ENCODE data around the gene CASK. TPM values are rescaled to one million over a fixed set of nuclear protein-coding genes. Genes with fewer than 3 reads are reported as not detected.

The CASK gene
- total and polyA plus RNA-seq, 8 donors, result 7.3 to 82.0 (median 32.3) TPM

DNA sequence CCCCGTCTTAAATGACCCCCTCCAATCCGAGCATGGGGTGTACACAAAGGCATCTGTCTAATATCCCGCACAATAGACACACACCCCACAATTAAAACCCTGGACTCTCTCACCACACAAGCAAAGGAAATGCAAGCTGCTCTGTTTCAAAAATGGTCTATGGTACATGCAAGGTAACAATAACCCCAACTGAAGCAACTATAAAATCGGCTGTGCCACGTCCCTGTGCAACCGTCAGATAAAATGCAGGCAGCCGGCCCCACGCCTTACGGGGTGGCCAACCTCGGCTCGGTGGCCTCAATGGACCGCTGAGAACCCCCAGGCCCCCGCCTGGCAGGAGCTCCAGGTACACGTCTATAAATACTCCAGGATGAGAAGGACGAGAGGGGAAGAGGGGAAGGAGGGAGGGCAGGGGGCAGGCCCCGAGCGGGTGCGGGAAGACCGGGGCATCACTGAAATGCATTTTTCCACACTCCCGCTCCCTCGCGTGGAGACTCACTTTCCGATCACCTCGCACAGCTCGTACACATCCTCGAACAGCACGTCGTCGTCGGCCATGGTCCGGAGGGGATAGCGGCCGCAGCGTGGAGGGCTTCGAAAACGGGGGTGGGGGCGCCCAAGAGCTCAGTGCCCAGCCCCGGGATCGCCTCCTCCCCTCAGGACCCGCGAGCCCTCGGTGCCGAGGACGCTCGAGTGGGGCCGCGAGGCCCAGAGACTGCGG, 763 bp downstream of the CASK start:
- Histone ChIP-seq H3K4me1 (peaks cover 0 to 21% (median 10%) of the 10 kb centered on the region in 4 donors), H3K27ac (peak overlapping the region; percentile 80 to 92 (median 90)), H3K4me3 (peak overlapping the region; percentile 45 to 65 (median 61)), H3K9me3 (no peaks in the 10 kb centered on the region), H3K36me3 (no peaks in the 10 kb centered on the region), H3K27me3 (no peaks in the 10 kb centered on the region)
- DNase-seq, result peak in 1 of 2 donors; percentile 70
- TF ChIP-seq EP300 (IDR thresholded peaks at IDR 0.05), result no peak
- intact Hi-C loops (cut with DNase I; ENCODE audit: low total_unique reads), result no loop called here
- WGBS, 5 donors, result 0 to 39% (median 6%) methylated on average over 10 to 48 of the region's 48 CpGs

DNA sequence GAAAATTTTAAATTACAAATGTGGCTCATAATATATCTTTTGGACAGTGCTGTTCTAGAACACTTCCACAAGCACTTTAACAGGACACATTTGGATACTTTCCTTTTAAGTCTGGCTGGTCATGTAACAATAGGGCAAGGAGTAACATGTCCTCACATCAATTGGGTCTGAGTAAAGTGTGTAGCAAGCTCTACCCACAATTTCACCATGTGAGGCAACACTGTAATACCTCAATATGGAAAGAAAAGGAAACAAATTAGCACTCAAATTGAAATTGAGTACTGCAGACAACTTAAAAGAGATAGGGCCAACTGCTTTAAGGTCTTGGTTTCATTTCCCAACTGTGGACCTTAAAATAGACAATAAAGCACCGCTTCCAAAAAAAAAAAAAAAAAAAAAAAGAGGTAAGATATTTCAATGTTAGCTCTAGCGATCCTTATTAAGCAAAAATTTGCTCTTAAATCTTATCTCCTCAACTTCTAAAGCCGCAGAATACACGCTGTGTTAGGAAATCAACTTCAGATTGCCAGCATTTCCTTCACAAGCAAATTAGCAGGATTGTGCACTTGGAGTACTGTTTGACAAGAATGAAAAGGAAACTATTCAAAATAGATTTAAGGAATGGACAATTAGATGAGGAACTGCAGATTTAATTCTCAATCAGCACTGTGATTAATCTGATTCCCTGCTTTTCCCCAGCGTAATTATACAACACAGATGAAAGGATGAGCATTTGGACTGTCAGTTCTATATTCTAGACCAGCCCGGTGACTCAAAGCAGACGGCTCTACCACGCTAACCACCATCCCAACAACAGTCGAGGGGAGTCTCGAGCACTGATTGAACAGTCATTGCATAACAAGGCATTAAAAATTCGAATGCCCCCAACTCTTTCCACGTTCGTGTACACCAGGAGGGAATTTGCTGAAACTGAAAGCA, 1.6 kb downstream of the CASK start:
- peak overlapping the region; percentile 45 to 65 (median 61) for H3K4me3 ChIP-seq
- peak overlapping the region; percentile 80 to 92 (median 90) for H3K27ac ChIP-seq
- intact Hi-C loops (cut with DNase I; ENCODE audit: low total_unique reads), result no loop called here
- H3K9me3 ChIP-seq, result no peaks in the 10 kb centered on the region
- no peaks in the 10 kb centered on the region for H3K27me3 ChIP-seq
- WGBS, 5 donors, result 0 to 30% (median 3%) methylated on average over 13 of the region's 13 CpGs
- no peak for TF ChIP-seq EP300 (IDR thresholded peaks at IDR 0.05)
- TF ChIP-seq, protein P1, sequence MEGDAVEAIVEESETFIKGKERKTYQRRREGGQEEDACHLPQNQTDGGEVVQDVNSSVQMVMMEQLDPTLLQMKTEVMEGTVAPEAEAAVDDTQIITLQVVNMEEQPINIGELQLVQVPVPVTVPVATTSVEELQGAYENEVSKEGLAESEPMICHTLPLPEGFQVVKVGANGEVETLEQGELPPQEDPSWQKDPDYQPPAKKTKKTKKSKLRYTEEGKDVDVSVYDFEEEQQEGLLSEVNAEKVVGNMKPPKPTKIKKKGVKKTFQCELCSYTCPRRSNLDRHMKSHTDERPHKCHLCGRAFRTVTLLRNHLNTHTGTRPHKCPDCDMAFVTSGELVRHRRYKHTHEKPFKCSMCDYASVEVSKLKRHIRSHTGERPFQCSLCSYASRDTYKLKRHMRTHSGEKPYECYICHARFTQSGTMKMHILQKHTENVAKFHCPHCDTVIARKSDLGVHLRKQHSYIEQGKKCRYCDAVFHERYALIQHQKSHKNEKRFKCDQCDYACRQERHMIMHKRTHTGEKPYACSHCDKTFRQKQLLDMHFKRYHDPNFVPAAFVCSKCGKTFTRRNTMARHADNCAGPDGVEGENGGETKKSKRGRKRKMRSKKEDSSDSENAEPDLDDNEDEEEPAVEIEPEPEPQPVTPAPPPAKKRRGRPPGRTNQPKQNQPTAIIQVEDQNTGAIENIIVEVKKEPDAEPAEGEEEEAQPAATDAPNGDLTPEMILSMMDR (IDR thresholded peaks at IDR 0.05), result no peak
- TF ChIP-seq POLR2AphosphoS5 (IDR thresholded peaks at IDR 0.05), result no peak
- no peak for TF ChIP-seq POLR2A (IDR thresholded peaks at IDR 0.05)
- no peaks in the 10 kb centered on the region for H3K36me3 ChIP-seq
- DNase-seq, result peak in 1 of 2 donors; percentile 44
- H3K4me1 ChIP-seq, result peaks cover 0 to 21% (median 10%) of the 10 kb centered on the region in 4 donors

DNA sequence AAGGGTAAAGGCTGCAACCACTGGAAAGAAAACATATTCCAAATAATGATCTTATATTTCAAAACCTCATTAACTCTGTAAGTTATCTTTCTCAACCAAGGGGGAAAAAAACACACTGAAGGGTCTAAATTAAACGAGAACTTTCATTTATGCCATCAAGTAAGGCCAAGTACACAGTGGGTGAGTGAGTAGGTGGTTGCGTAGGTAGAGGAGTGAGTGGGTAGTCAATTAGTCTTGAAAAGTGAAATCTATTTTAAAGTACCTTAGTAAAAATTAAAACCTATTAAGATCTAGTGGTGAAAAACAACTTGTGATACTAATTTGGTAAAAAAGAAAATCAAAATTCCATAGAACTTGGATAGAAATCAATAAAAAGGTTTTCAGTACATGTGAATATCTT, 3.5 kb downstream of the CASK start:
- no peaks in the 10 kb centered on the region for H3K36me3 ChIP-seq
- peaks cover 0 to 21% (median 10%) of the 10 kb centered on the region in 4 donors for H3K4me1 ChIP-seq
- H3K4me3 ChIP-seq, result no peak overlapping the region
- no peak overlapping the region for H3K27ac ChIP-seq
- intact Hi-C loops (cut with DNase I; ENCODE audit: low total_unique reads), result no loop called here
- TF ChIP-seq, protein P1 (IDR thresholded peaks at IDR 0.05), result no peak
- TF ChIP-seq POLR2AphosphoS5 (IDR thresholded peaks at IDR 0.05), result no peak
- TF ChIP-seq POLR2A (IDR thresholded peaks at IDR 0.05), result no peak
- TF ChIP-seq EP300 (IDR thresholded peaks at IDR 0.05), result no peak
- H3K27me3 ChIP-seq, result no peaks in the 10 kb centered on the region
- 63 to 82% (median 73%) methylated on average over 2 of the region's 2 CpGs for WGBS, 5 donors
- DNase-seq, result no peak
- no peaks in the 10 kb centered on the region for H3K9me3 ChIP-seq

DNA sequence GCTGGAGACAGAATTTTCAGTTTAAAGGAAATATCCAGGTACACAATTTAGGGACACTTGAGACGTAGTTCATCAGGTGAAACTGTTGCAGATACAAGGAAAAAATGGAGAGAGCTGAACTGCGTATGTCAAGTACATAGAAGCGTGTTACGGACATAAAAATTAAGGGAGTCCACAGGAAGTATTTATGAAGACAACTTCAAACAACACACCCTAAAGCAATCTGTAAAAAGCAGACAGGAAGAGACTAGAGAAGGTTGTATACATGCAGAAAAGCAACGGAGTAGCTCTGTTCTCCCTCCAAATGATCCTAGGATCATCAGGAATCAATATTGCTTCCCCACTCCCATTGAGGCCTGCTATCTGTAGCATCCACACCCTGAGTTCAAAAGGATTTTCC, 5.8 kb downstream of the CASK start:
- intact Hi-C loops (cut with DNase I; ENCODE audit: low total_unique reads), result no loop called here
- WGBS, 5 donors, result 63 to 84% (median 73%) methylated on average over 5 of the region's 5 CpGs
- no peak overlapping the region for H3K27ac ChIP-seq
- H3K9me3 ChIP-seq, result no peaks in the 10 kb centered on the region
- DNase-seq, result no peak
- TF ChIP-seq POLR2AphosphoS5 (IDR thresholded peaks at IDR 0.05) (no peak), POLR2A (IDR thresholded peaks at IDR 0.05) (no peak), EP300 (IDR thresholded peaks at IDR 0.05) (no peak)
- TF ChIP-seq, protein P1 (IDR thresholded peaks at IDR 0.05), result no peak
- no peaks in the 10 kb centered on the region for H3K27me3 ChIP-seq
- H3K4me3 ChIP-seq, result no peak overlapping the region
- H3K36me3 ChIP-seq, result no peaks in the 10 kb centered on the region
- peaks cover 0 to 25% (median 9%) of the 10 kb centered on the region in 4 donors for H3K4me1 ChIP-seq

Measured in stomach (tissue), 9 donors.